Loucy (cell line): Measurements from ENCODE around the gene FOXQ1.
"Not testable (repeated sequence)": the region's sequence is repeated elsewhere in the genome, so short reads cannot be mapped to it uniquely, and the experiment has no call there.

Source experiments
- CTCF ChIP-seq: fragments of 200-600 bp; sonication (generic); conservative IDR thresholded peaks from 2 replicates; pipeline ENCODE4 v1.5.1; 2014; ENCODE audit warnings: mild to moderate bottlenecking, antibody characterized with exemption, low read length
- EZH2phosphoT487 ChIP-seq: fragments of 200-600 bp; IDR thresholded peaks from 2 replicates; pipeline ENCODE4 v1.6.1; 2018; ENCODE audit warnings: antibody characterized with exemption, mild to moderate bottlenecking, moderate library complexity, borderline replicate concordance

GRCh38 chr6:1361717-1362116 lies 49.8 kb downstream of the FOXQ1 start:
- not testable (repeated sequence) for TF ChIP-seq CTCF, EZH2phosphoT487
